CD4-positive, alpha-beta T cell treated with Interferon alpha-2 for 1 hour (primary cell): Measurements from ENCODE around the gene NEO1.

Experiments
- DNase-seq, 2 donors: peaks; one replicate each; pipeline ENCODE4 v3.0.0-alpha.2; 2020 to 2022

NEO1 gene

DNA sequence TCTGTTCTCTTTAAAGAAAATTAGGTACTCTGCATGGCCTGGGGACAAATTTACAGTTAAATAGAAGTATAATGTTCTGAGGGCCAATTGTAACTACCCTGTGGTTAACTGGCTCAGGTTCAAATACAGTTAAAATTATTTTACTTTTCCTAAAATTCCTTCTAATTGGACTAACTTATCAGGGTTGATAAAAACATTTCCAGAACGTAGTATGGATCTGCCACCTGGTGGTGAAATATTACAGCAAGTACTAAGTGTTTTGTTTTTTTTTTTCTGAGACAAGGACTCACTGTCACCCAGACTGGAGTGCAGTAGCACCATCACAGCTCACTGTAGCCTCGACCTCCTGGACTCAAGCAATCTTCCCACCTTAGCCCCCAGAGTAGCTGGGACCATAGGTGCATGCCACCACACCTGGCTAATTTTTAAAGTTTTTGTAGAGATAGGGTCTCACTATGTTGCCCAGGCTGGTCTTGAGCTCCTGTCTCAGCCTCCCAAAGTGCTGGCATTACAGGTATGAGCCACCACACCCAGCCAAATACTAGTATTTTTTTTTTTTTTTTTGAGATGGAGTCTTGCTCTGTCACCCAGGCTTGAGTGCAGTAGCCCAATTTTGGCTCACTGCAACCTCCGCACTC lies 29.2 kb downstream of the NEO1 start:
- peak; percentile 9 to 55 for DNase-seq

GRCh38 chr15:73082812-73083211 lies 30.5 kb downstream of the NEO1 start:
- DNase-seq: no peak

DNA sequence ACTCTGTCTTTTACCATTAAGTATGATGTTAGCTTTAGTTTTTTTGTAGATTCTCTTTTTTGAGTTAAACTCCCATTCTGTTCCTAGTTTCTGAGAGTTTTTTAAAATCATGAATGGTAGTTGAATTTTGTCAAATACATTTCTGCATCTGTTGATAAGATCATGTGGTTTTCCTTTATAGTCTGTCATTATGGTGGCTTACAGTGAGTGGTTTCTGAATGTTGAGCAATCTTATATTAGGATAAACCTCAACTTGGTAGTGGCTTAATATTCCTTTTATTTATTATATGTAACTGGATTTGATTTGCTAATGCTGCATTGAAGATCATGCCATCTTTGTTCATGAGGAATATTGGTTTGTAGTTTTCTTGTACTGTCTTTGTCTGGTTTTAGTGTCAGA lies 34.8 kb downstream of the NEO1 start:
- no peak for DNase-seq

- DNase-seq: no peak
These were observed 52.8 kb downstream of the NEO1 start for GRCh38 chr15:73105064-73105463.

DNA sequence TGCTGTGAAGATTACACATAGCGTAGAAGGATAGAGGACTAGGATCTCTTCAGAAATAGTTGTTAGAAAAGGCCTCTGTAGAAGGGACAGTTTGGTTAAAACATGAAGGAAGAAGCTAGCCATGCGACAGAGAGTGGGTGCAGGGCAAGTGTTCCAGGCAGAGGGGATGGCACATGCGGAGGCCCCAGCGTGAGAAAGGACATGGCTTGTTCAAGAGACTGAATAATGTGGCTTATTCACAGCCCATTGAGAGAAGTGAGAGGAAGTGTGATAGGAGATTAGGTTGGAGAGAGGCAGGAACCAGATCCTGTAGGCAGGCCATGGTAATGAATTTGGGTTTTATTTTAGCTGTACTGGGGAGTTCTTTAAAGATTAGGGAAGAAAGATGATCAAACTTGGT lies 56.4 kb downstream of the NEO1 start:
- DNase-seq: no peak

DNA sequence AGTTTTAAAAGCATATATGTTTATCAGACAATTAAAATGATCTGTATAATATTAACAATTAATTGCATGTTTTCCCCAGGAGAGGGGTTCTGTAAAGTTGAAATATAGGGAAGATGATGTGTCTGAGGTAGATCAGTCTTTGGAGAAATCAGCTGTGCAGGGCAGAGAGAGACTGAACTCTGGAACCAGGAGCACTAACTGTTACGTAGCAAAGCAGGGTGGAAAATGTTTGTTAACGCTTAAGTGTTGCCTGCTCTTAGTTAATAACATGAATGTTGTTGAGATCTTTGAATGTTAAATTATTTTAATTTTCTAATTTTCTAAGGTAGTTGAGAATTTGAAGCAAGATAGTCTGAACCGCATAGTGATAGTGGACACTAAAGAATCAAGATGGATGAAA lies 57.5 kb downstream of the NEO1 start:
- DNase-seq: no peak

- no peak for DNase-seq
These were observed 57.9 kb downstream of the NEO1 start for GRCh38 chr15:73110201-73110600.

- DNase-seq: no peak
These were observed 61.8 kb downstream of the NEO1 start for GRCh38 chr15:73114064-73114463.

GRCh38 chr15:73116164-73116563 lies 63.9 kb downstream of the NEO1 start:
- DNase-seq: no peak

GRCh38 chr15:73118055-73118454 lies 65.8 kb downstream of the NEO1 start:
- no peak for DNase-seq

DNA sequence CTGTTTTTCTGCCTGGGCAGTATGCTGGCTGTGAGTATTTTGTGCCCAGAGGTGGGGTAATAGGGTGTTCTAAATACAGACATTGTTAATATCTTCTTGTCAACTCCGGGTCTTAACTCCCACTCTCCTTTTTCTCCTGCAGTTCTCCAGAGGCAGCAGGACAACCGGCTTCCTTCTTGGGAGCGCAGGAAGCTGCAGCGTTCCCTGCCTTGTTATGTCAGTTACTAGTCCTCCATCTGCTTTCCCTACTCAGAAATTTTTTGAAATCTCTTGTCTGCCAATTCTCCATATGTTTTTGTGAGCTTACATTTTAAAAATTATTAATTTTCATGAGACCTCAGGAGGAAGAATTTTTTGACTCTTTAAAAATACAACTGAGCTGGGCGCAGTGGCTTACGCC lies 67.2 kb downstream of the NEO1 start:
- DNase-seq: no peak

DNA sequence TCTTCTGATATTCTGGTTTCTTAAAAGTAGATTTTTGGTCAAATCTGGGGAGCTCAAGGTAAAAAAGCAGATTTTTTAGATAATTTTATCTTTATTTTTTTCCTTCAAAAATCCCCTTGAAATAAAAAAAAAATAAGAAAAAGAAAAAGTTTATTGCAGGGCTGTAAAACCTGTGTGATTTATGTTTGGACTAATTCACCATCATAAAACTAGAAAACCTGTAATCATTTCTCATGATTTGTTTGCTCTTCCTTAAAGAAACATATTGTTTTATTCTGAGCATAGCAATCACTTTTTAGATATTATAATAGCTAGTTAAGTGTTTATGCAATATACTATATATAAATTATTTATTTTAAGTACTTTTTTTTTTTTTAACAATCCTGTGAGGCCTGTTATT lies 68.0 kb downstream of the NEO1 start:
- DNase-seq: no peak

DNA sequence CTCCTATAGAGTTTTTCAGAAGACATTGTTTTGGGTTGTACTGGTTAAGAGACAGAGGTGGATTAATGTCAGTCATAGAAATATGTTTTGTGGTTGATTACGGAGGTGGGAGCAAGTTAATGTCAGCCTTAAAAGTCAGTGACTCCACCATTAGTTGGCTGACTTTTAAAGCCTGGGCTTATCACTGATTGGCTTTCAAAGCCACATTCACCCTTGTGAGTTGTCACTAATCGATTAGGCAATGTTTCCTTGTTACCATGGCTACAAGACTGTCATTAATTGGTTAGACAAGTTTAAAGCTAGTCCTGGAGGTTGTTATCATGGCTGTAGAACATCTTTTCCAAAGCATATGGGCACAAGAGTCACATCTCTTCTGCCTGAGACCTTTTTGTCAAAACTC lies 73.0 kb downstream of the NEO1 start:
- DNase-seq: no peak

GRCh38 chr15:73127302-73127936 lies 75.2 kb downstream of the NEO1 start:
- DNase-seq: peak in 1 of 2 donors; percentile 44

- DNase-seq: no peak
These were observed 78.6 kb downstream of the NEO1 start for GRCh38 chr15:73130830-73131229.

DNA sequence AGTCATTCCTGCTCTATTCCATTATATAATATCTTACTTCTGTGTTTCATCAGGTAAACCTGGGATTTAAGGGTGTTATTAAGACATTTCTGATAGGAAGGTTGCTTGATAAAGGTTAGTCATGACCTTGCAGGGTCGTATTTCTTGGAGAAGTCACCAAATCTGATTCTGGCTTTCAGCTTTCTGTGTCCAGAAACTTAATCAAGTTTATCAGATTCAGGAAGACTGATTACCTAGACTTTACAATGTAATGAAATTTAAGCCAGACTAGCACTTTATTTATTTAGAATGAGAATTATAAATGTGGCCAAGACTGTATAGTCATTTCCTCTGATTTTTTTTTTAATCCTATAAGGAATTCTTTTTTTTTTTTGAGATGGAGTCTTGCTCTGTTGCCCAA lies 81.9 kb downstream of the NEO1 start:
- DNase-seq: no peak

GRCh38 chr15:73139041-73139743 lies 86.9 kb downstream of the NEO1 start:
- no peak for DNase-seq

DNA sequence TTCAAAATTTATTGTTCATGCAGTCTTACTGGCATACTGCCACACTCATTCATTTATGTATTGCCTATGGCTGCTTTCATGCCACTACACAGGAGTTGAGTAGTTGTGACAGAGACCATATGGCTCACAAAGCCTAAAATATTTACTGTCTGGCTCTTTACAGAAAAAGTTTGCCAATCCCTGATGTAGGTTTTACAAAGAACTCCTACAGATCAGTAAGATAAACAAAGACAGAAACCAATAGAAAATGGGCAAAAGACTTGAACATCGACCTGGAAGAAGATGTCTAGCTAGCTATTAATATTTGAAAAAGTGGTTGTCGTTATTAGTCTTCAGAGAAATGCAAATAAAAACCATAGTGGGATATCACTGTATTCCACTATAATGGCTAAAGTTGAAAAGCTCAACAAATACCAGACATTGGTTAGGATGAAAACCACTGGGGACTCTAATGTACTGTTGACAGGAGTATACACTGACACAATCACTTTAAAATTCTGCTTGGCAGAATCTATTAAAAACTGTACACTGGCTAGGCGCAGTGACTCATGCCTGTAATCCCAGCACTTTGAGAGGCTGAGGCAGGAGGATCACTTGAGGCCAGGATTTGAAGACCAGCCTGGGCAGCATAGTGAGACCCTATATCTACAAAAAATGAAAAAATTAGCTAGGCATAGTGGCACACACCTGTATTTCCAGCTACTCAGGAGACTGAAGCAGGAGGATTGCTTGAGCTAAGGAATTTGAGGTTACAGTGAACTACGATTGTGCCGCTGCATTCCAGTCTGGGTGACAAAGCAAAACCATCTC lies 87.7 kb downstream of the NEO1 start:
- DNase-seq: no peak

DNA sequence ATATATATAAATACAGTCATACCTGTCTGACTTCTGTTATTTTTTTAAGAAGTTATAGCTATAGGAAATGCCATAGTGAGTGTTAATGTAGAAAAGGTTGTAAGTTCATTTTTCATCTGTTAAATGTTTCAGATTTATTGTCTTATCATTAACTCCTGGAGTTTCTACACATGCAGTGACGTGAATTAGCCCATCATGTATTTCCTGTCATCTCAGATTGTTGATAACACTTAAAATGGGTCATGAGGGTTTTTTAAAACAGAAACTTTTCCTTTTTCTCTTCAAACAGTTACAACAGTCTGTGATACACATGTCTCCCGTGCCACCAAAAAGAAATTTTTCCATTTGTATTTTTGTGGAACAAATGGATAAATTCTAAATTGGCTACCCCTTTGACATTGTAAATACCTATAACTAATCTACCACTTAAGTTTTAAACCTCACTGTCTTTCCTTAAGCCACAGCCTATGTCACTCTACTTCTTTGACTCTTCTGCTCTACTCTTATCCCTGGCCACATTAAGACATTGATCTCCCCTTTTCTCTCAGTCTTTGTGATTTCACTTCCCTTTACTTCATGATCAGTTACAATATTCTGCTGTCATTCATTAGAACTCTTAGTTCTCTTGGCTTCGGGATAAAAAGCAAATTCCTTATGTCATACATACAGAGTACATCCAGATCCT lies 89.1 kb downstream of the NEO1 start:
- peak in 1 of 2 donors; percentile 45 for DNase-seq

GRCh38 chr15:73142802-73143762 lies 90.8 kb downstream of the NEO1 start:
- peak in 1 of 2 donors; percentile 7 for DNase-seq

GRCh38 chr15:73143763-73144155 lies 91.5 kb downstream of the NEO1 start:
- DNase-seq: no peak

DNA sequence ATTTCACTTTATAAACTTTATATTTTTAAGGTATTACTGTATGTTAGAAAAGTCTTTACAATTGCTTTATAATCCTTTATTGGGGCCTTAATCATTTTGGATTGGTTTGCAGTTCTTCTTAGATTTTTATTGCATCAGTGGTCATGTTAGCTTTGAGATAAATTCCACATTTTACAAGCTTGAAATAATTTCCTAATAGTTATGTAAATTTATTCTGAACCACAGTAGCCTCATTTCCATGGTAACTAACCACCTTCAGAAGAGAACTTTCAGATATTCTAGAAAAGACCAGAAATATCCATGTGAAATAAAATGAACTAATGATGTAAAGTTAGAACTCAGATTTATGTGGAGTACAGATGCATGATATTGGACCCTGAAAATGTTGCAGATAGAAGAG lies 94.2 kb downstream of the NEO1 start:
- no peak for DNase-seq
